Stimulated activated naive CD8-positive, alpha-beta T cell treated with anti-CD3 and anti-CD28 coated beads, Interleukin-15, amount 100 ng/mL, for 72 hours (primary cell): ENCODE results near the gene SEC61A2.

Experiments
- ATAC-seq: fragments of 150-1000 bp; cut with Tn5 transposase; 2 replicates; pipeline ENCODE4 v1.10.0; 2021; ENCODE audit warnings: mild to moderate bottlenecking, moderate library complexity
- DNase-seq, 2 donors: peaks; one replicate each; pipeline ENCODE4 v3.0.0; 2021 to 2022
- H3K27ac Mint-ChIP-seq, 2 donors: one replicate each; pipeline ENCODE4 v1.8.0; 2022; ENCODE audit warnings: mild to moderate bottlenecking in 2 of 2, mixed read lengths in 2 of 2, moderate library complexity in 2 of 2
- H3K27me3 Mint-ChIP-seq: one replicate; pipeline ENCODE4 v1.8.0; 2022; ENCODE audit warnings: mixed read lengths
- H3K4me1 Mint-ChIP-seq: one replicate; pipeline ENCODE4 v1.8.0; 2022; ENCODE audit warnings: mild to moderate bottlenecking, mixed read lengths
- H3K4me3 Mint-ChIP-seq, 2 donors: one replicate each; pipeline ENCODE4 v1.8.0; 2022; ENCODE audit warnings: mild to moderate bottlenecking in 2 of 2, mixed read lengths in 2 of 2, moderate library complexity in 1 of 2
- H3K9me3 Mint-ChIP-seq, 2 donors: one replicate each; pipeline ENCODE4 v1.8.0; 2022; ENCODE audit warnings: mixed read lengths in 2 of 2

The SEC61A2 gene

GRCh38 chr10:12181065-12181775 lies 51.7 kb downstream of the SEC61A2 start:
- H3K4me3 Mint-ChIP-seq: peak overlapping the region in 1 of 2 donors; percentile 15
- no peaks in the 10 kb centered on the region for H3K9me3 Mint-ChIP-seq
- H3K27ac Mint-ChIP-seq: peak overlapping the region; percentile 19 to 83
- peaks cover 26% of the 10 kb centered on the region for H3K4me1 Mint-ChIP-seq
- H3K27me3 Mint-ChIP-seq: no peaks in the 10 kb centered on the region
- DNase-seq: peak; percentile 65 to 85
- peak; percentile 100 for ATAC-seq

DNA sequence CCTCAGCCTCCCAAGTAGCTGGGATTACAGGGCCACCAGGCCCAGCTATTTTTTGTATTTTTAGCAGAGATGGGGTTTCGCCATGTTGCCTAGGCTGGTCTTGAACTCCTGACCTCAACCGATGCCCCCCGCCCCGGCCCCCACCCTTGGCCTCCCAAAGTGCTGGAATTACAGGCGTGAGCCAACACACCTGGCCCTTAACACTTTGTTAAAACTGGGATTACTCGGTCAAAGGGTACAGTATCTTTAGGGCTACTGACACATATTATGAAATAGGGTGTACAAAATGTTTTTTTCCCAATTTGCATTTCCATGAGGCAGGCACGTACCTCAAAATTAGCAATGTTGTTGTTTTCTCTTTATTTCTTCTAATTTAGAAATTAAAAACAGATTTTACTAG lies 54.7 kb downstream of the SEC61A2 start:
- ATAC-seq (no peak), DNase-seq (no peak)
- peaks cover 49% of the 10 kb centered on the region for H3K4me1 Mint-ChIP-seq
- H3K4me3 Mint-ChIP-seq: no peak overlapping the region
- H3K27me3 Mint-ChIP-seq: no peaks in the 10 kb centered on the region
- peak overlapping the region in 1 of 2 donors; percentile 19 for H3K27ac Mint-ChIP-seq
- no peaks in the 10 kb centered on the region for H3K9me3 Mint-ChIP-seq

DNA sequence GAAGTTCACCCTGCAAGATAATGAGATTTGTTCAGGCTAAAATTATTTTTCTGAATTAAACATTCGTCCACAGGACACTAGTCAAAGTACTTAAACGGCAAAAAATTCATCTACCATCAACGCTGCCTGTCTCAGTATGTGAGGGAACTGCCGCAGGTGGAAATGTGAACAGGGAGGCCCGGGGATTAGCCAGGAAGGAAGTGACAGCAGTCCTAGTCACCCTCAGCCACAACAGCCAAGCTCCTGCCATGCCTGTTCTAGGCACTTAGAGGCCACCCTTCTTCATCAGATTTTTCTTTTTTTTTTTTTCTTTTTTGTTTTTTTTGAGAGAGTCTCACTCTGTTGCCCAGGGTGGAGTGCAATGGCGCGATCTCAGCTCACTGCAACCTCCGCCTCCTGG lies 56.8 kb downstream of the SEC61A2 start:
- peak overlapping the region in 1 of 2 donors; percentile 52 for H3K27ac Mint-ChIP-seq
- DNase-seq: no peak

GRCh38 chr10:12187321-12187905 lies 57.9 kb downstream of the SEC61A2 start:
- Mint-ChIP-seq H3K27ac (peak overlapping the region; percentile 49 to 73), H3K4me3 (no peak overlapping the region), H3K4me1 (peaks cover 53% of the 10 kb centered on the region), H3K9me3 (no peaks in the 10 kb centered on the region), H3K27me3 (no peaks in the 10 kb centered on the region)
- ATAC-seq (no peak), DNase-seq (no peak)

More for the DNA sequence above, 56.8 kb downstream of the SEC61A2 start:
- ATAC-seq: no peak
- H3K9me3 Mint-ChIP-seq: no peaks in the 10 kb centered on the region
- H3K27me3 Mint-ChIP-seq: no peaks in the 10 kb centered on the region
- peak overlapping the region in 1 of 2 donors; percentile 18 for H3K4me3 Mint-ChIP-seq
- H3K4me1 Mint-ChIP-seq: peaks cover 45% of the 10 kb centered on the region

- no peak for DNase-seq
- no peak for ATAC-seq
- peak overlapping the region in 1 of 2 donors; percentile 54 for H3K27ac Mint-ChIP-seq
- no peak overlapping the region for H3K4me3 Mint-ChIP-seq
- H3K9me3 Mint-ChIP-seq: no peaks in the 10 kb centered on the region
- H3K4me1 Mint-ChIP-seq: peaks cover 60% of the 10 kb centered on the region
- H3K27me3 Mint-ChIP-seq: no peaks in the 10 kb centered on the region
Measured at GRCh38 chr10:12188656-12189055, 59.2 kb downstream of the SEC61A2 start.

GRCh38 chr10:12189426-12189825 lies 59.9 kb downstream of the SEC61A2 start:
- H3K27ac Mint-ChIP-seq: no peak overlapping the region
- no peak for DNase-seq
- ATAC-seq: no peak
- no peaks in the 10 kb centered on the region for H3K27me3 Mint-ChIP-seq
- no peaks in the 10 kb centered on the region for H3K9me3 Mint-ChIP-seq
- H3K4me3 Mint-ChIP-seq: no peak overlapping the region
- H3K4me1 Mint-ChIP-seq: peaks cover 67% of the 10 kb centered on the region

DNA sequence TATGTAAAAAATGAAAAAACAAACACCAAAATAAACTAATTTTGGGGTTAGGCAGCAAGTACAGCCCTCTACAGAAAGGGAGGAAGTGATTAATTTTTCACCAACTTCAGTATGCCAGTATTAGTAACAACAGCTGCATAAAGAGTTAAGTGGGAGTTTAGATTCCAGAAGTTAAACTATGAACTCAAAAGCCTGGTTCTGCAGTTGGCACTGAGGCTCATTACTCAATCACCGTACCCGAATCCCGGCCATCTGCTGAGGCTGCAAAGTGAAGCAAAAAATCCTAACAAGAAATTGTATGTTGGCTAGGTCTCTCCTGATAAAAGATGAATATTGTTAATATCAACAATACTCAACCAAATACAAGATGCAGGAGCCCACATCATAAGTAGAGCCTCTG lies 62.2 kb downstream of the SEC61A2 start:
- Mint-ChIP-seq H3K4me1 (peaks cover 65% of the 10 kb centered on the region), H3K27ac (no peak overlapping the region)

DNA sequence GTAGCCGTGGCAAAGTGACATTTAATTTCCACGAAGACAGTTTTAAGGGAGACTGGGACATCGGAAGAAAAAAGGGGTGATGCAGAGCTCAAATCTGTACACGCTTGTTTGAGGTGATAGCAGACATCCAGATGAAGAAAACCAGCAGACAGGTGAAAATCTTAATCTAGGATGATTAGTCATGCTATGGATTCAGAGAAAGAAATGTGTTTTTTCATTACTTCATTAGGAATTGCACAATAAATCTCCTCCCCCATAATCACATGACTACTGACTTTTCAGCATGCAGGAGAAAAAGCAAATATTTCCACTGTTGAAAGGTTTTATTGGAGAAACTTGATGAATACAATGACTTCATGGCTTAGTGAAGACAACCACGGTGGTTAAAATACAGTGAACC lies 63.7 kb downstream of the SEC61A2 start:
- peaks cover 56% of the 10 kb centered on the region for H3K4me1 Mint-ChIP-seq
- H3K4me3 Mint-ChIP-seq: no peak overlapping the region
- no peaks in the 10 kb centered on the region for H3K27me3 Mint-ChIP-seq
- ATAC-seq (no peak), DNase-seq (no peak)
- H3K27ac Mint-ChIP-seq: no peak overlapping the region
- no peaks in the 10 kb centered on the region for H3K9me3 Mint-ChIP-seq

More for the DNA sequence above, 62.2 kb downstream of the SEC61A2 start:
- Mint-ChIP-seq H3K4me3 (no peak overlapping the region), H3K9me3 (no peaks in the 10 kb centered on the region), H3K27me3 (no peaks in the 10 kb centered on the region)
- no peak for DNase-seq
- no peak for ATAC-seq

DNA sequence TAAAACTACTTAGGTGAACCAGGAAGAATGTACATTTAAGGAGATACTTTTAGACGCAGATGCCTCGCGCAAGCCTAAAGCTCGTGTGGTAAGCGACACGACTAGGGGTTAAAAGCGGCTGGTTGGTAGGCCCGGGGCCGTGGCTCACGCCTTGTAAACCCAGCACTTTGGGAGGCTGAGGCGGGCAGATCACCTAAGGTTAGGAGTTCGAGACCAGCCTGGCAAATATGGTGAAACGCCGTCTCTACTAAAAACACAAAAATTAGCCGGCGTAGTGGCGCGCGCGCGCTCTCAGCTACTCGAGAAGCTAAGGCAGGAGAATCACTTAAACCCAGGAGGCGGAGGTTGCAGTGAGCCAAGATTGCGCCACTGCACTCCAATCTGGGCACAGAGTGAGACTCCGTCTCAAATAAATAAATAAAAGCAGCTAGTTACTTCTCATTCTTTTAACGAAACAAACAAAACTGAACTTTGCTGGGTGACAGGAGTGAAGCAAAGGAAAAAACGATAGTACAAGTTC lies 65.3 kb downstream of the SEC61A2 start:
- peak; percentile 26 to 44 for DNase-seq

GRCh38 chr10:12195281-12195602 lies 65.8 kb downstream of the SEC61A2 start:
- Mint-ChIP-seq H3K27ac (peak overlapping the region; percentile 98 to 99), H3K4me1 (peaks cover 60% of the 10 kb centered on the region), H3K4me3 (peak overlapping the region; percentile 94 to 97), H3K9me3 (no peaks in the 10 kb centered on the region), H3K27me3 (no peaks in the 10 kb centered on the region)
- no peak for DNase-seq
- peak; percentile 2 for ATAC-seq

More for the DNA sequence above, 65.3 kb downstream of the SEC61A2 start:
- no peaks in the 10 kb centered on the region for H3K27me3 Mint-ChIP-seq
- ATAC-seq: no peak
- H3K27ac Mint-ChIP-seq: peak overlapping the region; percentile 98 to 99
- H3K4me1 Mint-ChIP-seq: peaks cover 64% of the 10 kb centered on the region
- H3K9me3 Mint-ChIP-seq: no peaks in the 10 kb centered on the region
- H3K4me3 Mint-ChIP-seq: peak overlapping the region; percentile 94 to 97

- peak; percentile 84 to 88 for DNase-seq
- peak within 1 kb of the TSS; percentile 94 to 97 for H3K4me3 Mint-ChIP-seq
- no peaks in the 10 kb centered on the region for H3K27me3 Mint-ChIP-seq
- peak; percentile 98 for ATAC-seq
- no peaks in the 10 kb centered on the region for H3K9me3 Mint-ChIP-seq
- peaks cover 57% of the 10 kb centered on the region for H3K4me1 Mint-ChIP-seq
- peak within 1 kb of the TSS; percentile 98 to 99 for H3K27ac Mint-ChIP-seq
Measured at GRCh38 chr10:12195603-12196506, 66.4 kb downstream of the SEC61A2 start, which contains the start of the genes CDC123 and NUDT5. Gene CDC123, plus strand, starts transcription at chr10:12196188. Its CDS starts 58 bp downstream, at chr10:12196246. Gene NUDT5, minus strand, starts transcription at chr10:12195891. Its CDS starts 9,600 bp downstream, at chr10:12186291.

GRCh38 chr10:12196531-12197211 lies 67.2 kb downstream of the SEC61A2 start:
- H3K4me1 Mint-ChIP-seq: peaks cover 57% of the 10 kb centered on the region

DNA sequence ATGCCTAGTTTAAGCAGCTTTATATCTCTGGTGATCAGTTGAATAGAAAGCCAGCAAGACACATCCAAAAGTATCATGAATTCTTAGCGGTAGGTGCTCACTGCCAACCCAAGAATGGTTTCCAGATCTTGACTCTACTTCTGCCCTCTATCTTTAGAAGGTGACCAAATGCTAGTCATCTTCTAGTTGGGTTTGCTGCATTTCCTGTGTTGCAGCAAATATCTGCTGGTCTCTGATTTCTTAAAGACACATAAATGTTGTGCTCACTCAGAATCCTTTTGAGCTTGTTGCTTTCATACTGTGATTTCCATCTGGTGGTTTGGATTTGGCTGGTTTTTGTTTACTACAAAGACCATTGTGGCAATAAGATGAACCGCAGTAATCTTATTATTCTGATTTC lies 68.7 kb downstream of the SEC61A2 start:
- ATAC-seq (no peak), DNase-seq (no peak)
- Mint-ChIP-seq H3K9me3 (no peaks in the 10 kb centered on the region), H3K27ac (no peak overlapping the region), H3K27me3 (no peaks in the 10 kb centered on the region), H3K4me3 (peak overlapping the region in 1 of 2 donors; percentile 30), H3K4me1 (peaks cover 57% of the 10 kb centered on the region)

More at GRCh38 chr10:12196531-12197211, 67.2 kb downstream of the SEC61A2 start:
- Mint-ChIP-seq H3K9me3 (no peaks in the 10 kb centered on the region), H3K27me3 (no peaks in the 10 kb centered on the region), H3K27ac (peak overlapping the region; percentile 98 to 99), H3K4me3 (peak overlapping the region; percentile 94 to 97)
- no peak for ATAC-seq
- no peak for DNase-seq

- ATAC-seq: no peak
- H3K27ac Mint-ChIP-seq: peak overlapping the region; percentile 43 to 93
- peak overlapping the region in 1 of 2 donors; percentile 56 for H3K4me3 Mint-ChIP-seq
- no peak for DNase-seq
- no peaks in the 10 kb centered on the region for H3K27me3 Mint-ChIP-seq
- no peaks in the 10 kb centered on the region for H3K9me3 Mint-ChIP-seq
- peaks cover 51% of the 10 kb centered on the region for H3K4me1 Mint-ChIP-seq
Measured at GRCh38 chr10:12200850-12201249, 71.4 kb downstream of the SEC61A2 start.

GRCh38 chr10:12201543-12201942 lies 72.1 kb downstream of the SEC61A2 start:
- no peaks in the 10 kb centered on the region for H3K9me3 Mint-ChIP-seq
- peak overlapping the region; percentile 10 to 56 for H3K4me3 Mint-ChIP-seq
- ATAC-seq (peak; percentile 94), DNase-seq (peak in 1 of 2 donors; percentile 36)
- peak overlapping the region; percentile 43 to 93 for H3K27ac Mint-ChIP-seq
- H3K27me3 Mint-ChIP-seq: no peaks in the 10 kb centered on the region
- peaks cover 47% of the 10 kb centered on the region for H3K4me1 Mint-ChIP-seq
